Mesothelial cell of epicardium (in vitro differentiated cells): ENCODE measurements around the gene FNDC10. TPM values are rescaled to one million over a fixed set of nuclear protein-coding genes. Genes with fewer than 3 reads are reported as not detected.

ENCODE experiments used
- DNase-seq, 2 experiments: peaks; one replicate each; pipeline ENCODE4 v3.0.0; 2021; ENCODE audit warnings: low spot score in 2 of 2; ENCODE audit not compliant: unreplicated experiment in 2 of 2
- H3K27ac Mint-ChIP-seq: 2 replicates; pipeline ENCODE4 v1.8.0; 2021; ENCODE audit warnings: mixed read lengths
- H3K27me3 Mint-ChIP-seq: 2 replicates; pipeline ENCODE4 v1.8.0; 2021; ENCODE audit warnings: low read depth, mixed read lengths
- H3K36me3 Mint-ChIP-seq: 2 replicates; pipeline ENCODE4 v1.8.0; 2021; ENCODE audit warnings: mixed read lengths
- H3K4me1 Mint-ChIP-seq: 2 replicates; pipeline ENCODE4 v1.8.0; 2021; ENCODE audit warnings: mixed read lengths
- H3K4me3 Mint-ChIP-seq: 2 replicates; pipeline ENCODE4 v1.8.0; 2021; ENCODE audit warnings: mild to moderate bottlenecking, moderate library complexity, mixed read lengths
- H3K9me3 Mint-ChIP-seq: 2 replicates; pipeline ENCODE4 v1.8.0; 2021; ENCODE audit warnings: mixed read lengths
- total RNA-seq: library from RNA; stranded (reverse); gene quantifications from 3 replicates; pipeline ENCODE4 v1.2.1, GENCODE V29; 2021
- TF ChIP-seq, protein P1 (sequence below): fragments of 200-600 bp; sonication (generic); IDR thresholded peaks from one replicate; pipeline ENCODE4 v1.5.0; 2021; ENCODE audit warnings: antibody characterized with exemption; ENCODE audit not compliant: unreplicated experiment

The FNDC10 gene
- total RNA-seq, 1 donor from 2014 or later = 5.4 TPM

DNA sequence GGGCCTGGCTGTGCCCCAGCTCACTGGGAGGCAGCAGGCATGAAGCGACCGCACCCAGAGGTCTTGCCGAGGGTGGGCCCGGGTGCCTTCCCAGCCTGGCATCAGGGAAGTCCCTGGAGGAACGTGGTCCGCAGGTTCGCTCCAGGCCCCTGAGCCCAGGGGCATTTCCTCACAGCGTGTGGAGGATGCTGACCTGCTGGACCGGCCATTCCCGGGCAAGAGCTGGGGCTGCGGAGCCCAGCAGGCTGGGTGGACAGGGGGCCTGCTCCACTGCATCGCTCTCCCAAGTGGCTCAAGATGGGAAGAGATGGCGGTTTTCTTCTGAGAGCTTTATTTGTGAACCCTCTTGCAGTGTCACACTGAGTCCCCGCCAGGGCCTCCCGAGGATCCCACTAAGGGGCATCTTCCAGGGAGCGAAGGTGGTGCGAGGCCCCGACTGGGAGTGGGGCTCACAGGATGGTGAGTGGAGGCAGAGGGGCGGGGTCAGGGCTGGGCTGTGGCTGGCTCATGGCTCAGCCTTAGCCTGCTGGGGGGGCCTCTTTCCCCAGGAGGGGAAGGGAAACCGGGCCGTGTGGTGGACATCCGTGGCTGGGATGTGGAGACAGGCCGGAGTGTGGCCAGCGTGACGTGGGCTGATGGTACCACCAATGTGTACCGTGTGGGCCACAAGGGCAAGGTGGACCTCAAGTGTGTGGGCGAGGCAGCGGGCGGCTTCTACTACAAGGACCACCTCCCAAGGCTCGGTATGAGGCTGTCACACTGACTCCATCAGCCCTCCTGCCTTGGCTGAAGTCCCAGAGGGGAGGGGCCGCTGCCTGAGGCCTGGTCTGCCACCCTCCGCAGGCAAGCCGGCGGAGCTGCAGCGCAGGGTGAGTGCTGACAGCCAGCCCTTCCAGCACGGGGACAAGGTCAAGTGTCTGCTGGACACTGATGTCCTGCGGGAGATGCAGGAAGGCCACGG, 24.8 kb upstream of the FNDC10 start:
- DNase-seq = peak in 1 of 2 experiments; percentile 41
- H3K9me3 Mint-ChIP-seq = no peaks in the 10 kb centered on the region
- H3K4me3 Mint-ChIP-seq = no peak overlapping the region

DNA sequence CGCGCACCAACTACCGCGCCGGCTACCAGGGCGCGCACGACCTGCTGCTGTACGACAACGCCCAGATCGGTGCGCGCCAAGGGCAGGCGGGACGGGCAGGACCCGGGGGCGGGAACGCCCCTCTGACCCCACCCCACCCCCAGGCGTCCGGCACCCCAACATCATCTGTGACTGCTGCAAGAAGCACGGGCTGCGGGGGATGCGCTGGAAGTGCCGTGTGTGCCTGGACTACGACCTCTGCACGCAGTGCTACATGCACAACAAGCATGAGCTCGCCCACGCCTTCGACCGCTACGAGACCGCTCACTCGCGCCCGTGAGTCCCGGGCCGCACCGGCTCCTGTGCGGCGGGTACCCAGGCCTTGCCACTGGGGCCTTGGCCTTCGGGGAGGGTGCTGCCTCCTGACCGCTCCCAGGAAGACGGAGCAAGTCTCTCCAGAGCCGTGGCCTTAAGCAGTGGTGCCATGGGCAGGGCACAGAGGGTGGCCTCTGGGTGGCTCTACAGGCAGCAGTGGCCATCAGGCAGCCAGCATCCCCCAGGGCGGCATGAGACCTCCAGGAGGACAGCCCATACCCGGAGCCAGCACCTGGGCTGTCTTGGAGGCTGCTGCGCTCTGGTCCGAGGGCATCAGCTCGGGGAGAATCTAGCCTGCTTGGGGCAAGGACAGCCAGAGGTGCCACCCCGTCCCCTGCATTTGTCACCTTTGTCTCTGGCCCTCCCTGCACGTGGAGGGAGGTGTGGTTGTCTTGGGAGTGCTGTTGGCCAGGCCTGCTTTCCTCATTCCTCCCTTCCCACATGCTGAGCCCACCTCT, 23.9 kb upstream of the FNDC10 start:
- DNase-seq = no peak
- TF ChIP-seq, protein P1, sequence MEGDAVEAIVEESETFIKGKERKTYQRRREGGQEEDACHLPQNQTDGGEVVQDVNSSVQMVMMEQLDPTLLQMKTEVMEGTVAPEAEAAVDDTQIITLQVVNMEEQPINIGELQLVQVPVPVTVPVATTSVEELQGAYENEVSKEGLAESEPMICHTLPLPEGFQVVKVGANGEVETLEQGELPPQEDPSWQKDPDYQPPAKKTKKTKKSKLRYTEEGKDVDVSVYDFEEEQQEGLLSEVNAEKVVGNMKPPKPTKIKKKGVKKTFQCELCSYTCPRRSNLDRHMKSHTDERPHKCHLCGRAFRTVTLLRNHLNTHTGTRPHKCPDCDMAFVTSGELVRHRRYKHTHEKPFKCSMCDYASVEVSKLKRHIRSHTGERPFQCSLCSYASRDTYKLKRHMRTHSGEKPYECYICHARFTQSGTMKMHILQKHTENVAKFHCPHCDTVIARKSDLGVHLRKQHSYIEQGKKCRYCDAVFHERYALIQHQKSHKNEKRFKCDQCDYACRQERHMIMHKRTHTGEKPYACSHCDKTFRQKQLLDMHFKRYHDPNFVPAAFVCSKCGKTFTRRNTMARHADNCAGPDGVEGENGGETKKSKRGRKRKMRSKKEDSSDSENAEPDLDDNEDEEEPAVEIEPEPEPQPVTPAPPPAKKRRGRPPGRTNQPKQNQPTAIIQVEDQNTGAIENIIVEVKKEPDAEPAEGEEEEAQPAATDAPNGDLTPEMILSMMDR = no peak
- Mint-ChIP-seq H3K27ac (no peak overlapping the region), H3K36me3 (peaks cover under 1% of the 10 kb centered on the region), H3K4me3 (no peak overlapping the region), H3K9me3 (no peaks in the 10 kb centered on the region), H3K27me3 (no peaks in the 10 kb centered on the region), H3K4me1 (peaks cover 6% of the 10 kb centered on the region)

More for the DNA sequence above, 24.8 kb upstream of the FNDC10 start:
- no peaks in the 10 kb centered on the region for H3K36me3 Mint-ChIP-seq
- TF ChIP-seq, protein P1 = no peak
- peaks cover 6% of the 10 kb centered on the region for H3K4me1 Mint-ChIP-seq
- no peak overlapping the region for H3K27ac Mint-ChIP-seq
- H3K27me3 Mint-ChIP-seq = no peaks in the 10 kb centered on the region

DNA sequence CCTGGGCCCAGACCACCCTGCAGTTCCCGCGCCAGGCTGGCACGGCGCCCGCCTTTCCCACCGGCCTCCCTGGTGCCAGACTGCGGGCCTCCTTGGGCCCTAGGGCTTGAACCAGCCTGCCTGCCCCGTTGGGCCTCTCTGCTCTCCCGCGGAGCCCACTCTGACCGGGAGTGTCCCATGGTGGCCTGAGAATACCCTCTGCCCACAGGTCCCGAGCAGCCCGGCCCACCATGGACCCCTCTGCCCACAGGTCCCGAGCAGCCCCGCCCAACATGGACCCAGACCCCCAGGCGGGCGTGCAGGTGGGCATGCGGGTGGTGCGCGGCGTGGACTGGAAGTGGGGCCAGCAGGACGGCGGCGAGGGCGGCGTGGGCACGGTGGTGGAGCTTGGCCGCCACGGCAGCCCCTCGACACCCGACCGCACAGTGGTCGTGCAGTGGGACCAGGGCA, 23.3 kb upstream of the FNDC10 start:
- Mint-ChIP-seq H3K9me3 (no peaks in the 10 kb centered on the region), H3K4me1 (peaks cover 6% of the 10 kb centered on the region), H3K36me3 (peaks cover 1% of the 10 kb centered on the region), H3K4me3 (no peak overlapping the region), H3K27ac (no peak overlapping the region), H3K27me3 (no peaks in the 10 kb centered on the region)
- DNase-seq = no peak
- TF ChIP-seq, protein P1 = no peak

DNA sequence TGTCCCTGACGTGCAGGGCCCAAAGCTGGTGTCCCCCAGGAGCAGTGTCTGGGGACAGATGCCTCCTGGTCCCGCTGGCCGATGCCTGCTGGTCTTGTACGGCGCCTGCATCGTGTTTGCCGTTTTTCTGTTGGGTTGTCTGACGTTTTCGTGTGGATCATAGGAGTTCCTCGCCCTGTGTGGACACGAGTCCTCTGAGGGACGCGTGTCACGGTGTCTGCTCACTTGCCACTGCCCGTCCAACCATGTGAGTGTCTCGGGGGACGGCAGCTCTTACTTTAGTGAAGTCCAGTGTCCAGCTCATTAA, 22.8 kb upstream of the FNDC10 start:
- no peak for DNase-seq
- TF ChIP-seq, protein P1 = no peak
- peaks cover 2% of the 10 kb centered on the region for H3K36me3 Mint-ChIP-seq
- H3K4me1 Mint-ChIP-seq = peaks cover 6% of the 10 kb centered on the region
- H3K27ac Mint-ChIP-seq = no peak overlapping the region
- no peaks in the 10 kb centered on the region for H3K9me3 Mint-ChIP-seq
- no peak overlapping the region for H3K4me3 Mint-ChIP-seq
- H3K27me3 Mint-ChIP-seq = no peaks in the 10 kb centered on the region

DNA sequence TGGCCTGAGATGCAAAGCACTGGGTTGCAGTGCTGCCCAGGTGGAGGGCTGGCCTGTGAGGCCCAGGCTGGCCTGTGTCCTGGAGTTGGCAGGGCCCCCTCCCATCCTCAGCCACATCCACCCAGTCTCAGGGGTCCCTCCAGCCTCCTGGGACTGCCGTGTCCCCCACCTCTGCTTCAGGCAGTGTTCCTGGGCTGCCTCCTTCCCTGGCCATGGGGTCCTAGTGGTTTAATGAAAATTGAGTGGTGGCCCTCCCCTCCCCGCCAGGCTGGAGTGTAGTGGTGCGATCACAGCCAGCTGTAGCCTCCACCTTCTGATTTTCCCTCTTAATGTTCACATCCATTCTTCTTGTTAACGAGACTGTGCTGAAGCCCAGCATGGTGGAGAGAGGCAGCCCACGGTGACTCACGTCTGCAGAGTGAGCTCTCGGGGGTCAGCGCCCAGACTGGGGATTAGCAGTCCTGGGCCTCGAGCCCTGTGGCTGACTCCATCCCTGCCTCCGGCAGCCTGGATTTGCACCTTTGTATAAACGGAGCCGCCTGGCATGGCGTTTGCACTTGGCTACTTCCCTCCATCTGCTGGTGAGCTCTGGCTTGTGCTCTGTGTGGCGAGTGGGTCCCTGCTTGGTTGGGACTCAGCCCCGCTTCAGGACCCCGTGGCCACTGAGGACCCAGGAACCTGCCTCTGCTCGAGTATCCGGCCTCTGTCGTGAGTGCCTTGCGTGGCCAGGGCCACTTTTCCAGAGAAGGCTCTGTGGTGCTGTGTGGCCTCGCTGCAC, 22.3 kb upstream of the FNDC10 start:
- Mint-ChIP-seq H3K9me3 (no peaks in the 10 kb centered on the region), H3K36me3 (peaks cover 5% of the 10 kb centered on the region), H3K27ac (no peak overlapping the region), H3K27me3 (no peaks in the 10 kb centered on the region), H3K4me3 (no peak overlapping the region), H3K4me1 (peaks cover 8% of the 10 kb centered on the region)
- TF ChIP-seq, protein P1 = no peak
- DNase-seq = no peak
